ENCODE measurements around the gene ZNF695. TPM values are rescaled to one million over a fixed set of nuclear protein-coding genes. Genes with fewer than 3 reads are reported as not detected.
"Not testable (repeated sequence)": the region's sequence is repeated elsewhere in the genome, so short reads cannot be mapped to it uniquely, and the experiment has no call there.

Gene ZNF695
- total and polyA plus RNA-seq, 11 donors = 0.06 to 0.53 TPM; not detected in 9

GRCh38 chr1:247047260-247047659 is 39.4 kb upstream of the ZNF695 start:
- H3K27me3 ChIP-seq = no peaks in the 10 kb centered on the region
- no peak for ATAC-seq
- no peaks in the 10 kb centered on the region for H3K36me3 ChIP-seq
- peaks cover 0 to 79% (median 22%) of the 10 kb centered on the region in 12 donors for H3K9me3 ChIP-seq
- intact Hi-C loops (cut with DNase I) = loop anchor here in 4 of 10 donors (10.0 kb wide), 2 partner anchors 328 to 438 kb away; no protein-coding TSS in a partner anchor
- TF ChIP-seq CTCF (IDR thresholded peaks at IDR 0.05) (no peak), POLR2A (IDR thresholded peaks at IDR 0.05) (no peak)
- no peak for DNase-seq
- no peaks in the 10 kb centered on the region for H3K4me1 ChIP-seq
- WGBS, 4 donors = 94 to 99% (median 96%) methylated on average over 2 of the region's 2 CpGs
- H3K4me3 ChIP-seq = no peak overlapping the region
- no peak overlapping the region for H3K27ac ChIP-seq

DNA sequence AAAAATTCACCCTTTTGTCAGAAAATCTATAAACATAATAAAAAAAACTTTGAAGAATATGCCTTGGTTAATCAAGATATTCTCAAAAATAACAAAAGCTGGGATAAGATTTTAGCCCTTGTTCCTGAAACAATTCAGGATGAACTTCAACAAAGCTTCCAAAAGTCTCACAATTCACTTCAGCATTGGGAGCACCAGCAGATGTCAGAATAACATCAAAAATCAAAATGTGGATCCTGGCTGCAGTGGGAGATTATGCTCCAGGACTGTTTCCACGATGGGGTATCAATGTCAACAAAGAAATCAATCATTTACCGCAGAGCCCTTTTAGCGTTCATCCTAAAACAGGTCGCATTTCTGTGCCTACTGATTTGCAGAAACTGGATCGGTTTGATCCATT is 35.5 kb upstream of the ZNF695 start:
- intact Hi-C loops (cut with DNase I) = loop anchor here in 4 of 10 donors (5.0 to 10.0 kb wide), 3 partner anchors 329 to 441 kb away; no protein-coding TSS in a partner anchor
- Histone ChIP-seq H3K27me3 (no peaks in the 10 kb centered on the region), H3K9me3 (peaks cover 0 to 78% (median 29%) of the 10 kb centered on the region in 12 donors), H3K4me3 (no peak overlapping the region), H3K36me3 (peaks cover 0 to 11% (median 3%) of the 10 kb centered on the region in 9 donors), H3K27ac (no peak overlapping the region), H3K4me1 (no peaks in the 10 kb centered on the region)
- ATAC-seq (no peak), DNase-seq (no peak)
- 90 to 94% (median 92%) methylated on average over 5 of the region's 5 CpGs for WGBS, 4 donors
- TF ChIP-seq POLR2A (IDR thresholded peaks at IDR 0.05) (no peak), CTCF (IDR thresholded peaks at IDR 0.05) (peak in 8 of 12 donors; percentile 11 to 51 (median 30))

DNA sequence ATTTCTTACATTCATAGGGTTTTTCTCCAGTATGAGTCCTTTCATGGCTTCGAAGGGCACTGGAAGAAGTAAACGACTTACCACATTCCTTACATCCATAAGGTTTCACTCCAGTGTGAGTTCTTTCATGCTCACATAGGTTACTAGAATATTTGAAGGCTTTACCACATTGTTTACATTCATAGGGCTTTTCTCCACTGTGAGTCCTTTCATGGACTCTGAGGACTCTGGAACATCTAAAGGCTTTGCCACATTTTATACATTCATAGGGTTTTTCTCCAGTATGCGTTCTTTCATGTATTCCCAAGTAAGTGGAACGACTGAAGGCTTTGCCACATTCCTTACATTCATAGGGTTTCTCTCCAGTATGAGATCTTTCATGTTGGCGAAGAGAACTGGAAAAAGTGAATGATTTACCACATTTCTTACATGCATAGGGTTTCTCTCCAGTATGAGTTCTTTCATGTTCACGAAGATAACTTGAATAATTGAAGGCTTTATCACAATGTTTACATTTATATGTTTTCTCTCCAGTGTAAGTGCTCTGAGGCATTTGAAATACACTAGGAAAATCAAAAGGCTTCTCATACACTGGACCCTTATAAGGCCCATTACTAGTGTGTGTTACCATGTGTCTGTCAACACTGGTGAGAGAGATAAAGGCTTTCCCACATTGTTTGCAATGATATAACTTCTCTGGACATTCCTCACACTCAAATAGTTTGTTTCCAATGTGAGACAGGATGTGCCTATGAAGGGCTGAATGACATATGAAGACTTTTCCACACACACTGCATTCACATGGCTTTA is 29.9 kb upstream of the ZNF695 start:
- intact Hi-C loops (cut with DNase I) = no loop called here
- TF ChIP-seq POLR2A (IDR thresholded peaks at IDR 0.05) (no peak), CTCF (IDR thresholded peaks at IDR 0.05) (no peak)
- Histone ChIP-seq H3K4me3 (no peak overlapping the region), H3K27me3 (no peaks in the 10 kb centered on the region), H3K27ac (no peak overlapping the region), H3K9me3 (peaks cover 2 to 98% (median 47%) of the 10 kb centered on the region in 12 donors), H3K36me3 (peaks cover 4 to 51% (median 19%) of the 10 kb centered on the region in 9 donors), H3K4me1 (no peaks in the 10 kb centered on the region)
- DNase-seq (no peak), ATAC-seq (no peak)
- 96 to 98% (median 97%) methylated on average over 6 of the region's 6 CpGs for WGBS, 4 donors

- ATAC-seq; DNase-seq; H3K4me3 ChIP-seq; H3K4me1 ChIP-seq; H3K27ac ChIP-seq; intact Hi-C loops (cut with DNase I); H3K27me3 ChIP-seq: not testable (repeated sequence)
- H3K36me3 ChIP-seq = peaks cover 0 to 30% (median 5%) of the 10 kb centered on the region in 9 donors
- peaks cover 0 to 86% (median 41%) of the 10 kb centered on the region in 12 donors for H3K9me3 ChIP-seq
- WGBS, 4 donors = 94 to 100% (median 96%) methylated on average over 1 to 24 of the region's 30 CpGs
Measured at GRCh38 chr1:247032306-247032705, 24.4 kb upstream of the ZNF695 start.

GRCh38 chr1:247024658-247025057 is 16.8 kb upstream of the ZNF695 start:
- WGBS, 4 donors = 79 to 88% (median 85%) methylated on average over 5 of the region's 5 CpGs
- H3K27me3 ChIP-seq; DNase-seq; ATAC-seq; intact Hi-C loops (cut with DNase I); H3K27ac ChIP-seq; H3K4me1 ChIP-seq; H3K36me3 ChIP-seq; H3K4me3 ChIP-seq: not testable (repeated sequence)
- H3K9me3 ChIP-seq = peaks cover 0 to 52% (median 18%) of the 10 kb centered on the region in 12 donors
